GOT3 (cell line): Measurements from ENCODE around the gene RAP2A.

Source experiments
- DNase-seq: peaks from one replicate; lab custom pipeline; 2025; ENCODE audit warnings: mixed read lengths; lab: John Stamatoyannopoulos, UW

Gene RAP2A

GRCh38 chr13:97448503-97449251, 14.7 kb downstream of the RAP2A start:
- DNase-seq: no peak

GRCh38 chr13:97454699-97455098, 20.7 kb downstream of the RAP2A start:
- DNase-seq: no peak

- DNase-seq: no peak
Observed at GRCh38 chr13:97456047-97456446, 22.1 kb downstream of the RAP2A start.

GRCh38 chr13:97459215-97459777, 25.3 kb downstream of the RAP2A start:
- no peak for DNase-seq

- DNase-seq: no peak
Observed at GRCh38 chr13:97460004-97460775, 26.2 kb downstream of the RAP2A start.

- no peak for DNase-seq
Observed at GRCh38 chr13:97460853-97461252, 26.9 kb downstream of the RAP2A start.

GRCh38 chr13:97464561-97464960, 30.6 kb downstream of the RAP2A start:
- DNase-seq: no peak

GRCh38 chr13:97466722-97467121, 32.8 kb downstream of the RAP2A start:
- no peak for DNase-seq

GRCh38 chr13:97468331-97468730, 34.4 kb downstream of the RAP2A start:
- no peak for DNase-seq

- no peak for DNase-seq
Observed at GRCh38 chr13:97471711-97472110, 37.7 kb downstream of the RAP2A start.

- DNase-seq: no peak
Observed at GRCh38 chr13:97474349-97474980, 40.5 kb downstream of the RAP2A start.

GRCh38 chr13:97475011-97475410, 41.0 kb downstream of the RAP2A start:
- DNase-seq: no peak

- no peak for DNase-seq
Observed at GRCh38 chr13:97477844-97478243, 43.9 kb downstream of the RAP2A start.

- no peak for DNase-seq
Observed at GRCh38 chr13:97478247-97478646, 44.3 kb downstream of the RAP2A start.

GRCh38 chr13:97483465-97483864, 49.5 kb downstream of the RAP2A start:
- DNase-seq: no peak

GRCh38 chr13:97484301-97484700, 50.3 kb downstream of the RAP2A start:
- no peak for DNase-seq

GRCh38 chr13:97485320-97485719, 51.4 kb downstream of the RAP2A start:
- no peak for DNase-seq

- DNase-seq: no peak
Observed at GRCh38 chr13:97490702-97491307, 56.8 kb downstream of the RAP2A start.

- DNase-seq: no peak
Observed at GRCh38 chr13:97491452-97491851, 57.5 kb downstream of the RAP2A start.

GRCh38 chr13:97492257-97492656, 58.3 kb downstream of the RAP2A start:
- no peak for DNase-seq

GRCh38 chr13:97492684-97493371, 58.9 kb downstream of the RAP2A start:
- DNase-seq: no peak

- no peak for DNase-seq
Observed at GRCh38 chr13:97493456-97493855, 59.5 kb downstream of the RAP2A start.
